Activated naive CD4-positive, alpha-beta T cell (primary cell): ENCODE measurements around the gene RPS19.

Source experiments
- DNase-seq, 4 experiments: peaks; one replicate each; lab custom pipeline; 2025; lab: John Stamatoyannopoulos, UW

RPS19 gene

DNA sequence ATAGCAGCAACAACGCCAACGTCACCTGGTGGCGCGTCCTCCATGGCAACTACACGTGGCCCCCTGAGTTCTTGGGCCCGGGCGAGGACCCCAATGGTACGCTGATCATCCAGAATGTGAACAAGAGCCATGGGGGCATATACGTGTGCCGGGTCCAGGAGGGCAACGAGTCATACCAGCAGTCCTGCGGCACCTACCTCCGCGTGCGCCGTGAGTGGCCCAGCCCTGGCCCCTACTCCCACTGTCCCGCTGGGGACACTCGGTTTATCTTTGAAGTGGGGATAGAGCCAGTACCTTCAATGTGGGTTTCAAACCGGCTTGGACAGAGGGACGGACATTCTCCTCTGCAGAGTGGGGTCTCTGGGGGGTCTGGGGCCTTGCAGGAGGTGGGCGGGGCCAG is 19.0 kb downstream of the RPS19 start:
- DNase-seq: no peak

DNA sequence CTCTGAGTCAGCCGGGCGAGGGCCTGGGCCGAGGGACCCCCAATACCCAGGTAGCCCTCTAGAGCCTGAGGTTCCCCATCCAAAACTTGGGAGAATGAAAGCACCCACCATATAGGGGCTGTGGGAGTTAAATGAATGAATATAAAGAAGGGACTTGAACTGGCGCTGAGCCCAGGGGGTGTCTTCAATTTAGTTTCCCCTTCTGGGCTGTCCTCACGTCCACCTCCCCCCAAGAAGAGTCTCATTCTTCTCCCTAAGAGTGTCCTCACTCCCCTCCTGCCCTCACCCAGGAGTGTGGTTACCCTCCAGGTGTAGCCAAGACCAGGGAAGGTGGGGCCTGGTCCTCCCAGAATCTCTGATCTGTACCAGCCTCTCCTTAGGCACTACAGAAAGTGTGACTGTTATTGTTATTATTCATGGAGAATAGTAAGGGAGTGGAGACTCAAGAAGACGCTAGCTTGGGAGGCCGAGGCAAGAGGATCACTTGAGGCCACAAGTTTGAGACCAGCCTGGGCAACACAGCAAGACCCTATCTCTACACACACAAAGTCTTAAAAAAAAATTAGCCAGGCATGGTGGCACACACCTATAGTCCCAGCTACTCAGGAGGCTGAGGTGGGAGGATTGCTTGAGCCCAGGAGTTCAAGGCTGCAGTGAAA is 19.7 kb downstream of the RPS19 start:
- DNase-seq: no peak

DNA sequence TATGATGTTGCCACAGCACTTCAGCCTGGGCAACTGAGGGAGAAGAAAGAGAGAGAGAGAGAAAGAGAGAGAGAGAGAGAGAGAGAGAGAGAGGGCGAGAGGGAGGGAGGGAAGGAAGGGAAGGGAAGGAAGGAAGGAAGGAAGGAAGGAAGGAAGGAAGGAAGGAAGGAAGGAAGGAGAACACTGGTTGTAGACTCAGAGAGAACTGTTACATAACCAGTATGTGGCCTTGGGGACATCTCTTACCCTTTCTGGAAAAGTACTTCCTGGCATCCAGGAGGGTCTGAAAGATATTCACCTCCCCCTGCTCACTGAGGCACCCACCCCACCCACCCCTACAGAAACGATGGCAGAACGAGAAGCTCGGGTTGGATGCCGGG is 20.3 kb downstream of the RPS19 start:
- no peak for DNase-seq

DNA sequence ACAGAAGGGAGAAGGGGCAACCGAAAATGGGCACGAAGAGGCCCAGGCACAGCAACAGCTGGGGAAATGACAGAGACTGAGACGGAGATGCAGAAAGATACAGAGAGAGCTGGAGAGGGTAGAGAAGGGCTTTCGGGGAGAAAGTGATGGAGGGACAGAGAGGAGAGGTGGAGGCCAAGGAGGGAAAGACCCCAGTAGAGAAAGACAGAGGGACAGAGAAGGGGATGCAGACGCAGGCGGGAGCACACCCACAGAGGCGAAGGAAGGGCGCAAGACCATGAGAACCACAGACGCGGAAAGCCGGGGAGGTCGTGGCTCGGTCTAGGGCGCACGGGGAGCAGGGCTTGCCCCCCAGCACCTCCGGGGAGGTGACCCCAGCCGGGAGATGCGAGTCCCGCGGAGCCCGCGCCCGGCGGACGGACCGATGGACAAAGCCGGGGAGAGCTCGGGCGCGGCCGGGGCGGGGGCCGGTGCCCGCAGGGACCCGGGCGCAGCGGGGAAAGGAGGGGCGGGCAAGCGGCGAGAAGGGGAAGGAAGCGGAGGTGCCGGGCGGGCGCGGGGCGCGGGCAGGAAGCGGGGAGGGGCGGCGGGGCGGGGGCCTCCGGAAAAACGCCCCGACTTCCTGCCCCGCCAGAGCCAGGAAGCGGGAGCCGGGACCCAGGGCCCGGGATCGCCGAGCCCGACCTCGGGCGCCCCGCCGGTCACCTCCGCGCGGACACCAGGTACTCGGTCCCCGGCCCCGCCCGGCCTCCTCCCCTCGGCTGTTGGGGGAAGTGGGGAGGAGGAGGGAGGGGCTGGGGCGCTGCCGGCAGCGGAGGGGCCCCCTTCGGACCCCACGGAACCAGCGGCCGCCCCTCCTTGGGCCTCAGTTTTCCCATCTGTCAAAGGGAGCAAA is 22.8 kb downstream of the RPS19 start, which contains the start of gene ARHGEF1:
Gene ARHGEF1, plus strand, starts transcription at position 617 of the 895 bp plus-strand sequence. CDS start 4,899 bp downstream, outside the sequence.
- DNase-seq: peak in 2 of 4 experiments; percentile 45 to 67

DNA sequence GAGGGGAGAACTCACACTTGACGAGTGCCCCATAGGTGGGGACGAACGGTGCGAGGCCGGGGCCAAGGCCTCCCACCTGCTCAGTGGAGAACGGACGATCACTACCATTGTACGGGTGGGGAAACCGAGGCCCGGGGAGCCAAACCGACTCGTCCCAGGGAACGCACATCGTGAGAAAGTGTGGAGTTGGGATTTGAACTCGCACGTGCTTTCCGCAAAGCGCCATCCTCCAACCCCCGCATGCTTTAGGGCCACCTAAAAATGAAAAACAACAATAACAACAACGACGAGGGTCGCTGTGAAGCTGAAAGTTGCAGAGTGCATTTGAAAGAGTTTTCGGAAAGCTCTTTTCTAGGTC is 23.4 kb downstream of the RPS19 start:
- no peak for DNase-seq

DNA sequence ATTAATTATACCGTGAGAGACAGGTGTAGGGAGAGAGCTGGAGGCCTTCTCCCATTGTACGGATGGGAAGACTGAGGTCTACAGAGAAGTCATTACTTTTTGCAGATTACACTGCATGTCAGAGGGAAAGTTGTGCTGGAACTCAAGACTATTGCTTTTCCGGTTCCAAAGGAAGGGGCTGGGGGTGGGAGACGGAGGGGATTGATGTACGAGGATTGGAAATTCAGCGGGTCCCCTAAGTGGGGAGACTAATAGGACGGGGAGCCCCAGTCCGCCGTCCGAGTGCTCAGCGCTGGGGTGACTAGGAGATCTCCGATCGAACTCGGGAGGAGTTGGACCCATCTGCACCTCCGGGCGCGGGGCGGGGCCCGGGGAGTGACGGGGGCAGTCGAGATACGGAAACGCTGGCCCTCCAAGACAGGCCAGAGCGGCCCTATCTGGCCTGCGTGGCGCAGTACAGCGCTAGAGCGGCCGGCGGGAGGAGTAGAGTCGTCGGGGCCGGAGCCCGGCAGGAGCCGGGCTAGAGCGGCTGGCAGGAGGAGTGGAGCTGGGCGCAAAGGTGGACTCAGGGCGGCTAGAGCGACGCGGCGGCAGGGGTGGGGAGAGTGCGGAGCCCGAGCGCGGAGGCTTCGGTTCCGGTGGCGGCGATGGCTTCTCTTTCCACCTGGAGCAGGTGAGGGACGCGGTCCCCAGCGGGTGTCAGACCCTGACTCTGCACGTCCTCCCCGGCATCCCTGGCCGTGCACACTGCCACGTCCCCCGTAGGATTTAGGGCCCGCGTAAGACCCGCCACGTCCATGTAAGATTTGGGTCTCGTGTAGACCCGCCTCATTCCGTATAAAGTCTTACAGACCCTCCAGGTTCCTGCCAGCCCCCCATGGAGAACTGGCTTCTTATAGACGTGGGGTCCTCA is 24.0 kb downstream of the RPS19 start:
- peak; percentile 57 to 79 (median 69) for DNase-seq

DNA sequence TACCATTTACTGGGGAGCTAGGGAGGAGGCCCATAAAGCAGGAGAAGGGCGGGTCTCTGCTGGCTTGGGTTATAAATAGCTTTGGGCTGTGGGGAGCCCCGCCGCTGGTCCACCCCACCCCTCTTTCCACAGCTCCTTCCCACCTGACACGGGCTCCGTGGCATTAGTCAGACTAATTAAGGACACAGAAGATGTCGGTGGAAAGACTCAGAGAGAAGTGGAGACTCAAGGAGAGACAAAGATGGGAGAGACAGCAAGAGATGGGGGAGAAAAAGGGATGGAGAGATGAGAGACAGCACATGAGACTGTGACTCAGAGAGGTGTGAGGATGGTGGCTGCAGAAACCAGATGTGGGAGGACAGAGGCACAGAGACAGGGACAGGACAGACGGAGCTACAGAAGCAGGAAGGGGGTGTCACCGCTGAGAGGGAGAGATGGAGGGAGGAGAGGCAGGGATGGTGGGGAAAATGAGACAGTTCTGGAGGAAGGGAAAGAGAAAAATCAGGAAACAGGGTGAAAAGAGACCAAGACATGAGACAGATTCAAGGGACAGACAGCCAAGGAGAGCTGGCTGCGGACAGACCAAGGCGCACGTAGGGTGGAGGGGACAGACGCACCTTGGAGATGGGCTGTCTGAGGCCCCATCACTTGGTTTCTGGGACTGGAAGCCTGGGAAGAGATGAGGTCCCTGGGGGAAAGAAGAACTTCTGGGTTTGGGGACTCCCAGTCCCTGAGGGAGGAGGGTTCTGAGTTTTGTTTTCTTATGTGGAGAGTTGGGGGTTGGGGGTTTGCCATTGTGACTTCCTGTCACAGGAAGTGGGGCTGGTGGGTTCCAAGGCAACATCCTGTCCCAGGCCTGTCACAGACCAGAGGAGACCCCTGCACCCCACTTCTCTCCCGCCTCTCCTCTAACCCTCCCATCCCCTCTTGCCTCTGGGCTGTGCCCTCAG is 27.0 kb downstream of the RPS19 start:
- DNase-seq: peak in 2 of 4 experiments; percentile 64 to 74

DNA sequence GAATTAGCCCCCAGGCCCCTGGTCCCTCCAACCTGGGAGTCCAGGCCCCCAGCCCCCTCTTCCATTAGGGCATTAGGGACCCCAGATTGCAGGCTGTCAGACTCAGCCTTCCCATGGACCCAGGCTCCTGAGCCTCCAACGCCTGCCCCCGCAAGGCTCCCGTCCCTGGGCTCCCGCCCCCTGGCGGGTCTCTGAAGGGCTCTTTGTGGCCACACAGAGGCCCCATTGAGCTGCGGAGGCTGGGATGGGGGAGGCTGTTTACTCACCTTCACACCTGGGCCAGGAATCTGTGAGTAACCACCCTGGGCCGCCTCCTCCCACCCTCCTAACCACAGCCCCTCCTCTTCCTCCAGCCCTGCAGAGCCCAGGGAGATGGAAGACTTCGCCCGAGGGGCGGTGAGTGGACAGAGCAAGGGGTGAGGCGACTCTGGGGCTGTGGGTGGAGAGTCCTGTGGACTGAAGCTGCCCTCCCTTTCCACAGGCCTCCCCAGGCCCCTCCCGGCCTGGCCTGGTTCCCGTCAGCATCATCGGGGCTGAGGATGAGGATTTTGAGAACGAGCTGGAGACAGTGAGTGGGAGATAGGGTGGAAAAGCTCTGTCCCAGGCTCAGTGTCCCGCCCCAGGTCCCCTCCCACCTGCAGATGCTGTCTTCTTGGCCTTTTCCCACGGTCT is 27.8 kb downstream of the RPS19 start:
- peak; percentile 49 to 83 (median 71) for DNase-seq

DNA sequence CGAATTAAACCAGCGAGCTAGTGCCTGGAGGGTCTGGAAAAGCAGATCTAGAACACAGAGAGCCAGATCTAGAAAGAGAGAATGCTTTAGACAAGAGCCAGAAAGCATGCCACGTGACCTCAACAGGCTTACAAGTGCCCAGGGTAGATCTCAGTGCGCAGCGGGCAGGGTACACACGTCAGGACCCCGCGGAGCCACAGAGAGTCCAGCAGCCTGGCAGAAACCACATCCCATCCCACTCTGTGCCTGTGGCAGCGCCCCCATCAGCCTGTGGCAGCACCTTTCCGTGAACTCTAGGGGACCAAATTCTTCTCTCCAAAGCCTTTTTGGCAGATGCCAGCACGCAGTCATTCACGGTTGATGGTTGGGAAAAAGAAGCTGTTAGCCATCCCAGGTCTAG is 28.9 kb downstream of the RPS19 start:
- DNase-seq: no peak

DNA sequence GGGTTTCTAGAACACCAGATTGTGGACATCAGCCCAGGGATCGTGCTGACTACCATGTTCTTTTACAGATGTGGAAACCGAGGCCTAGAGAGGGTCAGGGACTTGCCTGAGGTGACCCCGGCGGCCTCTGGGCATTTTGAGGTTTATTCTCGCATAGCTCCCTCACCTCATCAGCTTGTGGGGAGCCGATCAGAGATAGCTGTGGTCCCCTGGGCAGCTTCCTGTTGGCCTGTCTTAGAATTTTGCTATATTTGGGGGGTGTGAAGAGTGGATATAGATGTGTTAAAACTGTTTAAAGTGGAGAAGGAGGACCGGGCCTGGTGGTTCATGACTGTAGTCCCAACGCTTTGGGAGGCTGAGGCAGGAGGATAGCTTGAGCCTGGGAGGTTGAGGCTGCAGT is 29.8 kb downstream of the RPS19 start:
- no peak for DNase-seq

DNA sequence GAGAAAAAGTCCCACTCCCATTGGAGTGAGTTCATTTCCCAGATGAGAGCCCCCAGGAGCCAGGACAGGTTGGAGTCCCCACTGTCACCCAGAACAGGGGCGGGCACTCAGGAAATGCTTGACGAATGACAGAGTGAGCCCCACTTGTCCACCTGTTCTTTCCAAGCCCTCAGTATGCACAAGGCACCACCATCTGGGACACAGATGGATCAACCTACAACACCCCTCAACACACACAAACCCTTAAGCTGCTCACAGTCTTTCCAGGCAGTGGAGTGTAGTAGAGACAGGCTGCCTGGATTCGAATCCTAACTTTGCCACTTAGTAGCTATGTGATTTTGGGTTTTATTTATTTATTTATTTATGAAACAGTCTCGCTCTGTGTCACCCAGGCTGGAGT is 30.9 kb downstream of the RPS19 start:
- no peak for DNase-seq

DNA sequence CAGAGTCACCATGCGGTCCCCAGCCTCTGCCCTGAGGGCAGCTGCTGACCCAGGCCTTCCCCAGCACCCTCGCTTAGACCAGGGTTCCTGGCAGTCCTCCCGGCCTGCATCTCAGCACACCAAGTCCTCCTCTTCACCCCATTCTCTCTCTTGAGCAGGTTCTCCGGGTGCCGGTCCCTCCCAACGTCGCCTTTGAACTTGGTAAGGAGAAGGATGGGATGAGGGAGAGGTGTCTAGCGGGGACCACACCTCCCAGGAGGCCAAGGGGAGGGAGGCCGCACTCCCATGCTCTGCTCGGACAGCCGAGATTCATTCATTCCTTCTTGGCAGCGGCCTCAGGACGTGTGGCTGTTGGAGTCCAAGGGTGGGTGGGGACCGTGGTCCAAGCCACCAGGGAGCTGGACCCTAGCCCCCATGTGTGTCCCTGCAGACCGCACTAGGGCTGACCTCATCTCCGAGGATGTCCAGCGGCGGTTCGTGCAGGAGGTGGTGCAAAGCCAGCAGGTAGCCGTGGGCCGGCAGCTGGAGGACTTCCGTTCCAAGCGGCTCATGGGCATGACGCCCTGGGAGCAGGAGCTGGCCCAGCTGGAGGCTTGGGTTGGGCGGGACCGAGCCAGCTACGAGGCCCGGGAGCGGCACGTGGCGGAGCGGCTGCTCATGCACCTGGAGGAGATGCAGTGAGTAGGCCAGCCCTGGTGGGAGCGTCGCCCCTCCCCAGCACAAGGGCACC is 32.3 kb downstream of the RPS19 start:
- DNase-seq: no peak

DNA sequence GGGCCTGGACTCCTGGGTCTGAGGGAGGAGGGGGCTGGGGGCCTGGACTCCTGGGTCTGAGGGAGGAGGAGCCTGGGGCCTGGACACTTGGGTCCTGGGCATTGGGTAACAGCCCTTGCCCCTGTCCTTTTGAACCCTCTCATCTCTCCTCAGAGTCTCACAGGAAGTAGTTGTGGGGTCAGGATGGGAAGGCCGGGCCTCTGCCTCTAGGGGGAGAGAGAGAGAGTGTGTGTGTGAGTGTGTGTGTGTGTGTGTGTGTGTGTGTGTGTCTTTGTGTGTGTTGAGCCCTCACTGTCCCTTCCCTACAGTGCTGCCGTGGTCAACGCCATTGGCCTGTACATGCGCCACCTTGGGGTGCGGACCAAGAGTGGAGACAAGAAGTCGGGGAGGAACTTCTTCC is 33.8 kb downstream of the RPS19 start:
- DNase-seq: peak in 1 of 4 experiments; percentile 38

DNA sequence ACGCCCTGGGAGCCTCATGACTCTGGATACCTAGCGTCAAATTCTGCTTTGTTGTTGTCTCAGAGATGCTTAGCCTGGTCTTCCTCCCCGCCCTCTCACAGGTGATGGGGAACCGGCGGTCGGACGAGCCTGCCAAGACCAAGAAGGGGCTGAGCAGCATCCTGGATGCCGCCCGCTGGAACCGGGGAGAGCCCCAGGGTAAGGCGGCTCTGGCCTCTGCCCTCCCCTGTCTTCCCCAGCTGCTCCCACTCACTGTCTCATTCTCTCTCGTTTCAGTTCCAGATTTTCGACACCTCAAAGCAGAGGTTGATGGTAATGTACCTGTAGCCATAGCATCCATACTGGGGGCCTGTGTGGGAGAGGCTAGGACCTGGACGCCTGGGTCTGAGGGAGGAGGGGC is 34.3 kb downstream of the RPS19 start:
- no peak for DNase-seq

DNA sequence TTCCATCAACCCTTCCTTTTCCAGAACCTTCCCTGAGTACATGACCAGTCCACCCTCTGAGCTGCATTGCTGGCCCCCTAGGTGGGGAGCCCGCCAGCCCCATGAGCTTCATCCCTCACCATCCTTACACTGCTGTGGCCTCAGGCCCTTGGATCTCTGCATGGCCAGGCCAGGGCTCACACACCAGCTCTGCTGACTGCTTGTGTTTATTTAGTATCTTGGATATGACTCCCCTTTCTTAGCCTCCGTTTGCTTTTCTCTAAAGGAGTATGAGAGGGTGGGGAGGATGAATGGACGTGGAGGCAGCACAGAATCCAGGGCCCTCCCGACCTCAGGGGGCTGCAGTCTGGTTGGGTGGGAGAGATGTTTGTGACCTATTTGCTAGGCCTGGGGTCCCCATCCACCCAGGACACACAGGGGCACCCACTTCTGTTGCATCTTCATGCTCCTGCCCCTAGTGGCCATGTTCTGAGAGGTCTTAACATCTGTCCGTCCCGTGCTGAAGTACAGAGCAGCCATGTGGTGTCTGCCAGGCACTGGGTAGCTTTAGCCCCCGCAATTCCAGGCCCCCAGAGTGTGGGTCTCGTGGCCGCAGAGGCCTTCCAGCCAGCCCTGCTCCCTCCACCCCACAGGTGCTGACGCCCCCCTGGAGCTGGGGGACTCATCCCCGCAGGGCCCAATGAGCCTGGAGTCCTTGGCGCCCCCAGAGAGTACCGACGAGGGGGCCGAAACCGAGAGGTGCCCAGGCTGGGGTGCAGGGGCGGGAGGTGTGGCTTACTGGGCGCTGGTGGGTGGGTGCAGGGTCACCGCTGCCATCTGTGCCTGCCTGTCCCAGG is 35.9 kb downstream of the RPS19 start:
- DNase-seq: no peak

DNA sequence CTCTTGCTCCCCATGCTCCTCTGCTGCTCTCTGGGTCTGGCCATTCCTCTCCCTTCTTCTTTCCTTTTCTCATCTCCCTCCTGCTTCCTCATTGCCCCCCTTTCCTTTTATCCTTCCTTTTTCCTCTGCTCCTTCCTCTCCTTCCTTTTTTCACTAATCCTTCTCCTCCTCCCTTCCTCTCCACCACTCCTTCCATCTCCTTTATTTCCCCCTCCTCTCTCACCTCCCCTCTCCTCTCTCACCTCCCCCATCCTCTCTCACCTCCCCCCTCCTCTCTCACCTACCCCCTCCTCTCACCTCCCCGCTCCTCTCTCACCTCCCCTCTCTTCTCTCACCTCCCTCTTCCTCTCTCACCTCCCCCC is 36.5 kb downstream of the RPS19 start:
- no peak for DNase-seq

DNA sequence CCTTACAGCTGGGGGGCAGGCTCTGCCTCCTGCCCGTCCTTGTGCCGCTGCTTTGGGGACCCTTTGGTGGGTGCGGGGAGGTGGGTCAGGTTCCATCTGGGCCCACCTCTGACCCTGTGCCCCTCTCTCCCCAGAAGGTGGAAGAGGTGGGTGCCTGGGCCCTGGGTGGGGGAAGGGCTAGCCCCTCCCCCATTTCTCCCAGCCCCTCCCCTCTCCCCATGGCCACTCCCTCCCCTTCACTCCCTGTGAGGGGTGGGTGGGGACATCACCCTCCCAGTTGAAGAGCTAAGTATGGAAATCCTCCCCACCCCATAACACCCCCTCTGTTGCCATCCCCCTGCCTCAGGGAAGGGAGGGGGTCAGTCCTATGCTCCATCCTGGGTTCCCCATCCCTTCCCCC is 37.1 kb downstream of the RPS19 start:
- no peak for DNase-seq

DNA sequence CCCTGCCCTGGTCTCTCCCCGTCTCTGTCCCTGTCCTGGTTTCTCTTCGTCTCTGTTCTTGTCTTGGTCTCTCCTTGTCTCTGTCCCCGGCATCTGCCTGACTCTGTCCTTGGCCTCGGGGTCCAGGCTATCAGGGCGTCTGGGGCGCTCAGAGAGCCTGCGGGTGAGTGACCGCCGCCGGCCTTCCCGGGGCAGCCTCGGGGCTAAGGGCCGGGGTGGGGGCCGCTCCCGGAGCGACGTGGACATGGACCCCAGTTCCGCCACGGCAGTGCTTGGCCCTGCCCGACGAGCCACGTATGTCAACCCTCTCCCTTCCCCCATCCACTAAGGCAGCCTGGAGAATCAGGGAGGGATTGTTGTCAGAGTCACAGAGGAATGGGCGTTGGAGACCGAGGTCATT is 37.8 kb downstream of the RPS19 start:
- DNase-seq: no peak

DNA sequence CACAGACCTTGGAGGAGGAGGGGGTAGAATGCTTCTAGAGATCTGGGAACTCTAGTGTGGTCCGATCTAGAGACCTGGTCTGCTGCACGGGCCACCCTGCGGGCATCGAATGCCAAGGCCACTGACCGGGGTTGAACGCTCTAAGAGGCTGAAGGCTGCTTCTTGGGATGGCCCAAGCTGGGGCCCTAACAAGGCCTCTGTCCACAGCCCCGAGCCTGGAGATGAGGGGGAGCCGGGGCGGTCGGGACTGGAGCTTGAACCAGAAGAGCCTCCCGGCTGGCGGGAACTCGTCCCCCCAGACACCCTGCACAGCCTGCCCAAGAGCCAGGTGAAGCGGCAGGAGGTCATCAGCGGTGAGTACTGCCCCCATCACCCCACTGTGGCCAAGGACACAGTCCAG is 38.2 kb downstream of the RPS19 start:
- no peak for DNase-seq
